ENCODE data around the gene HDAC4.

The HDAC4 gene

GRCh38 chr2:239418918-239419317, 18.1 kb upstream of the HDAC4 start:
- H3K79me2 ChIP-seq (ENCODE audit: low read length): no peaks in the 10 kb centered on the region
- no peaks in the 10 kb centered on the region for H3K9me2 ChIP-seq (replicated peaks; ENCODE audit: insufficient read depth, low read length)
- no peak overlapping the region for H3K4me2 ChIP-seq (ENCODE audit: low read depth, low read length)
- H3F3A ChIP-seq (ENCODE audit: insufficient read depth, low read length): no peaks in the 10 kb centered on the region
- no peaks in the 10 kb centered on the region for H3K36me3 ChIP-seq (replicated peaks; ENCODE audit: insufficient read depth, low read length)
- TF ChIP-seq EZH2phosphoT487 (IDR thresholded peaks at IDR 0.05; ENCODE audit: low read length): no peak
- TF ChIP-seq CTCF (IDR thresholded peaks at IDR 0.05; ENCODE audit: low read length): no peak
- no peak for TF ChIP-seq EZH2 (optimal IDR thresholded peaks at IDR 0.05; ENCODE audit: low read depth, low read length)
- no peak overlapping the region for H3K4me3 ChIP-seq (ENCODE audit: low read length)
- no peak overlapping the region for H3K9ac ChIP-seq (ENCODE audit: low read length)
- no peak overlapping the region for H2AFZ ChIP-seq (ENCODE audit: low read length)
- no peaks in the 10 kb centered on the region for H3K9me3 ChIP-seq (replicated peaks; ENCODE audit: insufficient read depth, low read length)
- no peak overlapping the region for H3K27ac ChIP-seq (ENCODE audit: low read length)
- DNase-seq: no peak
- no peaks in the 10 kb centered on the region for H4K20me1 ChIP-seq (ENCODE audit: insufficient read depth, low read length)
- no peaks in the 10 kb centered on the region for H3K27me3 ChIP-seq (replicated peaks; ENCODE audit: insufficient read depth, low read length)
- H3K4me1 ChIP-seq (ENCODE audit: low read length): no peaks in the 10 kb centered on the region

GRCh38 chr2:239412905-239413603, 12.2 kb upstream of the HDAC4 start:
- no peak overlapping the region for H3K9ac ChIP-seq (ENCODE audit: low read length)
- H3K4me3 ChIP-seq (ENCODE audit: low read length): no peak overlapping the region
- no peaks in the 10 kb centered on the region for H3K36me3 ChIP-seq (replicated peaks; ENCODE audit: insufficient read depth, low read length)
- H3K27me3 ChIP-seq (replicated peaks; ENCODE audit: insufficient read depth, low read length): no peaks in the 10 kb centered on the region
- H3K4me1 ChIP-seq (ENCODE audit: low read length): no peaks in the 10 kb centered on the region
- H4K20me1 ChIP-seq (ENCODE audit: insufficient read depth, low read length): no peaks in the 10 kb centered on the region
- no peaks in the 10 kb centered on the region for H3F3A ChIP-seq (ENCODE audit: insufficient read depth, low read length)
- H3K4me2 ChIP-seq (ENCODE audit: low read depth, low read length): no peak overlapping the region
- no peaks in the 10 kb centered on the region for H3K79me2 ChIP-seq (ENCODE audit: low read length)
- DNase-seq: no peak
- no peak overlapping the region for H3K27ac ChIP-seq (ENCODE audit: low read length)
- no peaks in the 10 kb centered on the region for H3K9me3 ChIP-seq (replicated peaks; ENCODE audit: insufficient read depth, low read length)
- no peak for TF ChIP-seq EZH2 (optimal IDR thresholded peaks at IDR 0.05; ENCODE audit: low read depth, low read length)
- no peak for TF ChIP-seq EZH2phosphoT487 (IDR thresholded peaks at IDR 0.05; ENCODE audit: low read length)
- no peak for TF ChIP-seq CTCF (IDR thresholded peaks at IDR 0.05; ENCODE audit: low read length)
- H2AFZ ChIP-seq (ENCODE audit: low read length): no peak overlapping the region
- H3K9me2 ChIP-seq (replicated peaks; ENCODE audit: insufficient read depth, low read length): no peaks in the 10 kb centered on the region

- DNase-seq: no peak
- H3K79me2 ChIP-seq (ENCODE audit: low read length): no peaks in the 10 kb centered on the region
- TF ChIP-seq CTCF (IDR thresholded peaks at IDR 0.05; ENCODE audit: low read length): no peak
- TF ChIP-seq EZH2 (optimal IDR thresholded peaks at IDR 0.05; ENCODE audit: low read depth, low read length): no peak
- no peak for TF ChIP-seq EZH2phosphoT487 (IDR thresholded peaks at IDR 0.05; ENCODE audit: low read length)
- no peak overlapping the region for H3K9ac ChIP-seq (ENCODE audit: low read length)
- H3K9me2 ChIP-seq (replicated peaks; ENCODE audit: insufficient read depth, low read length): no peaks in the 10 kb centered on the region
- H3F3A ChIP-seq (ENCODE audit: insufficient read depth, low read length): no peaks in the 10 kb centered on the region
- H2AFZ ChIP-seq (ENCODE audit: low read length): no peak overlapping the region
- H3K36me3 ChIP-seq (replicated peaks; ENCODE audit: insufficient read depth, low read length): no peaks in the 10 kb centered on the region
- H3K4me3 ChIP-seq (ENCODE audit: low read length): no peak overlapping the region
- no peaks in the 10 kb centered on the region for H3K4me1 ChIP-seq (ENCODE audit: low read length)
- H3K27ac ChIP-seq (ENCODE audit: low read length): no peak overlapping the region
- no peak overlapping the region for H3K4me2 ChIP-seq (ENCODE audit: low read depth, low read length)
- no peaks in the 10 kb centered on the region for H4K20me1 ChIP-seq (ENCODE audit: insufficient read depth, low read length)
- H3K27me3 ChIP-seq (replicated peaks; ENCODE audit: insufficient read depth, low read length): no peaks in the 10 kb centered on the region
- H3K9me3 ChIP-seq (replicated peaks; ENCODE audit: insufficient read depth, low read length): no peaks in the 10 kb centered on the region
Measured at GRCh38 chr2:239411549-239412319, 10.9 kb upstream of the HDAC4 start.
